Astrocyte (in vitro differentiated cells and primary cell): ENCODE results near the gene DNAH3. TPM values are rescaled to one million over a fixed set of nuclear protein-coding genes. Genes with fewer than 3 reads are reported as not detected.
A peak's percentile ranks its signal among the peaks of the same experiment; 100 is the strongest.

Source experiments
- DNase-seq: peaks from one replicate; pipeline ENCODE4 v3.0.0-alpha.2; 2010; ENCODE audit warnings: low read depth
- FAIRE-seq: peaks from 2 replicates; lab custom pipeline; 2011; peaks lifted over from hg19 to GRCh38; lab: Jason Lieb, UNC
- H2AFZ ChIP-seq: 2 replicates; pipeline ENCODE4 v1.6.0; 2012; ENCODE audit warnings: low read depth, low read length, inconsistent platforms
- H3K27ac ChIP-seq: 2 replicates; pipeline ENCODE4 v1.5.1; 2011; ENCODE audit warnings: low read depth, low read length, inconsistent platforms
- H3K27me3 ChIP-seq: 2 replicates; pipeline ENCODE4 v1.6.0; 2011; ENCODE audit warnings: low read length, inconsistent platforms; ENCODE audit not compliant: insufficient read depth
- H3K36me3 ChIP-seq: 2 replicates; pipeline ENCODE4 v1.5.1; 2011; ENCODE audit warnings: low read length, inconsistent platforms; ENCODE audit not compliant: insufficient read depth
- H3K4me1 ChIP-seq: 2 replicates; pipeline ENCODE4 v1.5.1; 2011; ENCODE audit warnings: low read length, inconsistent platforms; ENCODE audit not compliant: insufficient read depth
- H3K4me2 ChIP-seq: 2 replicates; pipeline ENCODE4 v1.6.0; 2012; ENCODE audit warnings: low read length, inconsistent platforms
- H3K4me3 ChIP-seq: 2 replicates; pipeline ENCODE4 v1.5.1; 2011; ENCODE audit warnings: low read depth, mild to moderate bottlenecking, low read length, inconsistent platforms; ENCODE audit not compliant: insufficient read depth
- H3K79me2 ChIP-seq: 2 replicates; pipeline ENCODE4 v1.6.0; 2012; ENCODE audit warnings: mild to moderate bottlenecking, low read length, inconsistent platforms; ENCODE audit not compliant: insufficient read depth
- H3K9ac ChIP-seq: 2 replicates; pipeline ENCODE4 v1.6.0; 2012; ENCODE audit warnings: mild to moderate bottlenecking, low read length, inconsistent platforms
- H3K9me3 ChIP-seq: 2 replicates; pipeline ENCODE4 v1.5.1; 2012; ENCODE audit warnings: low read depth, mild to moderate bottlenecking, low read length, inconsistent platforms; ENCODE audit not compliant: insufficient read depth
- H4K20me1 ChIP-seq: 2 replicates; pipeline ENCODE4 v1.6.0; 2012; ENCODE audit warnings: low read length, inconsistent platforms; ENCODE audit not compliant: insufficient read depth
- H3K27ac Mint-ChIP-seq: one replicate; pipeline ENCODE4 v1.8.0; 2021; ENCODE audit warnings: mild to moderate bottlenecking, mixed read lengths; ENCODE audit not compliant: unreplicated experiment
- H3K27me3 Mint-ChIP-seq: one replicate; pipeline ENCODE4 v1.8.0; 2021; ENCODE audit warnings: low read depth, mixed read lengths; ENCODE audit not compliant: unreplicated experiment
- H3K36me3 Mint-ChIP-seq: one replicate; pipeline ENCODE4 v1.8.0; 2021; ENCODE audit warnings: low read depth, mixed read lengths; ENCODE audit not compliant: unreplicated experiment
- H3K4me1 Mint-ChIP-seq: one replicate; pipeline ENCODE4 v1.8.0; 2021; ENCODE audit warnings: low read depth, mixed read lengths; ENCODE audit not compliant: unreplicated experiment
- H3K4me3 Mint-ChIP-seq: one replicate; pipeline ENCODE4 v1.8.0; 2021; ENCODE audit warnings: mild to moderate bottlenecking, moderate library complexity, mixed read lengths; ENCODE audit not compliant: unreplicated experiment
- H3K9me3 Mint-ChIP-seq: one replicate; pipeline ENCODE4 v1.8.0; 2021; ENCODE audit warnings: mild to moderate bottlenecking, mixed read lengths; ENCODE audit not compliant: unreplicated experiment
- CTCF ChIP-seq: IDR thresholded peaks from 2 replicates; pipeline ENCODE4 v1.5.1; 2011; ENCODE audit warnings: low read depth, mild to moderate bottlenecking, inconsistent platforms, low read length, moderate library complexity; ENCODE audit not compliant: insufficient read depth
- EZH2 ChIP-seq: IDR thresholded peaks from 2 replicates; pipeline ENCODE4 v1.6.1; 2012; ENCODE audit warnings: mild to moderate bottlenecking, low read length, inconsistent platforms; ENCODE audit not compliant: insufficient read depth
- total RNA-seq: library from RNA; stranded (reverse); gene quantifications from 2 replicates; pipeline ENCODE4 v1.2.1, GENCODE V29; 2021

DNAH3 gene
- total RNA-seq, 1 donor from 2014 or later = not detected

DNA sequence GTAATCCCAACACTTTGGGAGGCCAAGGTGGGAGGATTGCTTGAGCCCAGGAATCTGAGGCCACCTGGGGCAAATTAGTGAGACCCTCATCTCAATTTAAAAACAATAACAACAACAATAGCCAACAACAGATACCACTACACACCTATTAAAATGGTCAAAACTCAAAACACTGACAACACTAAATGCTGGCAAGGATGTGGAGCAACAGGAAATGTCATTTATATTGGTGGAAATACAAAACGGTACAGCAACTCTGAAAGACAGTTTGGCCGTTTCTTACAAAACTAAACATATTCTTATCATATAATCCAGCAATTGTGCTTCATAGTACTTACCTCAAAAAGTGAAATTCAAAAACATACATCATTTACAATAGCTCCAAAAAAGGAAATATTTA is 57.7 kb downstream of the DNAH3 start:
- FAIRE-seq (no peak), DNase-seq (no peak)
- H3K9me3 ChIP-seq = no peaks in the 10 kb centered on the region
- H4K20me1 ChIP-seq = no peaks in the 10 kb centered on the region
- no peaks in the 10 kb centered on the region for H3K36me3 Mint-ChIP-seq
- H3K27me3 Mint-ChIP-seq = no peaks in the 10 kb centered on the region
- TF ChIP-seq EZH2 (no peak), CTCF (no peak)
- no peak overlapping the region for H3K4me3 Mint-ChIP-seq
- H3K27me3 ChIP-seq = no peaks in the 10 kb centered on the region
- no peak overlapping the region for H3K9ac ChIP-seq
- H3K79me2 ChIP-seq = no peaks in the 10 kb centered on the region
- no peaks in the 10 kb centered on the region for H3K36me3 ChIP-seq
- no peak overlapping the region for H3K27ac ChIP-seq
- no peak overlapping the region for H3K4me2 ChIP-seq
- peaks cover 11% of the 10 kb centered on the region for H3K4me1 Mint-ChIP-seq
- H3K4me3 ChIP-seq = no peak overlapping the region
- no peak overlapping the region for H3K27ac Mint-ChIP-seq
- H2AFZ ChIP-seq = no peak overlapping the region
- H3K9me3 Mint-ChIP-seq = no peaks in the 10 kb centered on the region
- H3K4me1 ChIP-seq = peaks cover 13% of the 10 kb centered on the region

DNA sequence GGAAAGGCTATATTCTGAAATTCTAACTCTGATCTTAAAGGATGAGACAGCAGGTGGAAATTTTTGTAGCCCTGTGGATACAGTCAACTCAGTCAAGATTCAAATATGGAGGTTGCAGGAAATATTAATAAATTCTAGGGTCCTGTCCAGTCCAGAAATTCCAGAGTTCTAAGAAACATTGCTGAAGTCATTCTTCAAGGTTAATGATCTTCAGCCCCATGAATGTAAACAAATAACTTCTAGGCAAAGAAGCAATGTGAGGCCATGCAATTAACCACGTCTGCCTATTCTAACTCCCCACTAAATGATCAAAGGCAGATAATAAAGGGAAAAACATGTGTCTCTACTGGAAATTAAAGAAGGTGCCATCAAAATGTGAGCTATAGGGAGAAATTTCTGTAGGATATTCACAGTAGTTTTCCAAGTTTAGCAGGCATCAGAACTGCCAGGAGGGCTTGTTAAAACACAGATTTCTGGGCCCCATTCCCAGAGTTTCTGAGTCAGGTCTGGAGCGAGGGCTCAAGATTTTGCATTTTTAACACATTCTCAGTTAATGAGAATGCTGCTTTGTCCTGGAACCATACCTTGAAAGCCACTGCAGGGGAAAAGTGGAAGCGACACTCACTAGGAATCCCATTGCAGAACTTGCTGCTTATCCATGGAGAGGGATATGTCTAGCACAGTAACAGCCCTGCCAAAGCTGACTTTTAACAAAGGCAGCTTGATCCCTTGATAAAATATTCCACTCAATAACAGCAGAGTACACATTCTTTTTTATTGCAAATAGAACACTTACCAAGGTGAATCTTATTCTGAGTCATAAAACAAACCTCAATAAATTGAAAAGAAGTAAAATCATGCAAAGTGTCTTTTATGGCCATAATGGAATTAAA is 61.8 kb downstream of the DNAH3 start:
- Histone ChIP-seq H3K36me3 (no peaks in the 10 kb centered on the region), H3K27me3 (no peaks in the 10 kb centered on the region), H3K9ac (no peak overlapping the region), H2AFZ (no peak overlapping the region), H3K9me3 (no peaks in the 10 kb centered on the region), H3K79me2 (no peaks in the 10 kb centered on the region), H3K4me1 (peaks cover 3% of the 10 kb centered on the region), H3K4me2 (peak overlapping the region; percentile 18), H4K20me1 (no peaks in the 10 kb centered on the region), H3K27ac (no peak overlapping the region), H3K4me3 (no peak overlapping the region)
- H3K4me1 Mint-ChIP-seq = peaks cover 4% of the 10 kb centered on the region
- no peak overlapping the region for H3K4me3 Mint-ChIP-seq
- FAIRE-seq = no peak
- peaks cover 5% of the 10 kb centered on the region for H3K27me3 Mint-ChIP-seq
- peak; percentile 80 for DNase-seq
- H3K36me3 Mint-ChIP-seq = no peaks in the 10 kb centered on the region
- peak overlapping the region; percentile 54 for H3K27ac Mint-ChIP-seq
- TF ChIP-seq CTCF (no peak), EZH2 (no peak)
- no peaks in the 10 kb centered on the region for H3K9me3 Mint-ChIP-seq

DNA sequence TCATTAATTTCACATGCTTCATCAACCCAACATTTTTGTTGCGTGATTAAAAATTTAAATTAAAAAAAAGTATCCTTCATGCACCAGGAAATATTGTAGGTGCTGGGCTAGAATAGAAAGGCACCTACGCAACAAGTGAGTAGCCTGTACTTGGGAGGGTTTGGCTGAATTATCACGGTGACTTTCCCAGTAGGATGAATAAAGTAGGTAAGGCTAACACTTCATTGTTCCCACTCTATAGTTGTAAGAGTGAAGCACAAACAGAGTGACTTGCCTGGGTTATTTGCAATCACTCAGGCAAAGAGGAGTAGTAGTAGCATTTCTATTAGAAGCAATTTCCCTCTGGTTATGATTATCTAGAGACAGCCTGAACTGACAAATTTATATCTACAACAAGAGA is 62.5 kb downstream of the DNAH3 start:
- no peaks in the 10 kb centered on the region for H3K36me3 ChIP-seq
- no peaks in the 10 kb centered on the region for H3K9me3 Mint-ChIP-seq
- H3K4me2 ChIP-seq = no peak overlapping the region
- H3K4me1 Mint-ChIP-seq = peaks cover 4% of the 10 kb centered on the region
- peaks cover 3% of the 10 kb centered on the region for H3K4me1 ChIP-seq
- DNase-seq (no peak), FAIRE-seq (no peak)
- H2AFZ ChIP-seq = no peak overlapping the region
- H3K27me3 ChIP-seq = no peaks in the 10 kb centered on the region
- H3K27me3 Mint-ChIP-seq = peaks cover 5% of the 10 kb centered on the region
- no peak overlapping the region for H3K4me3 ChIP-seq
- H3K27ac Mint-ChIP-seq = no peak overlapping the region
- H3K27ac ChIP-seq = no peak overlapping the region
- TF ChIP-seq CTCF (no peak), EZH2 (no peak)
- H3K9me3 ChIP-seq = no peaks in the 10 kb centered on the region
- no peaks in the 10 kb centered on the region for H4K20me1 ChIP-seq
- no peak overlapping the region for H3K4me3 Mint-ChIP-seq
- no peaks in the 10 kb centered on the region for H3K79me2 ChIP-seq
- no peaks in the 10 kb centered on the region for H3K36me3 Mint-ChIP-seq
- no peak overlapping the region for H3K9ac ChIP-seq
